H9 (cell line): ENCODE data around the gene CLCNKB. TPM values are rescaled to one million over a fixed set of nuclear protein-coding genes. Genes with fewer than 3 reads are reported as not detected.

ENCODE experiments used
- DNase-seq: peaks from one replicate; pipeline ENCODE4 v3.0.0-alpha.2; 2017
- H2AFZ ChIP-seq: one replicate; pipeline ENCODE4 v1.6.1; 2013; ENCODE audit warnings: mild to moderate bottlenecking, low read length, control low read depth, moderate library complexity
- H2AK5ac ChIP-seq: 2 replicates; pipeline ENCODE4 v1.6.1; 2013; ENCODE audit warnings: low read length, control low read depth, mixed read lengths; ENCODE audit not compliant: insufficient read length
- H2BK120ac ChIP-seq: one replicate; pipeline ENCODE4 v1.6.1; 2013; ENCODE audit warnings: low read depth, mild to moderate bottlenecking, low read length, control low read depth, inconsistent platforms; ENCODE audit not compliant: poor library complexity, severe bottlenecking
- H2BK12ac ChIP-seq: 2 replicates; pipeline ENCODE4 v1.6.1; 2013; ENCODE audit warnings: low read length, control low read depth, mixed read lengths, low read depth; ENCODE audit not compliant: insufficient read length
- H2BK15ac ChIP-seq: 2 replicates; pipeline ENCODE4 v1.6.1; 2013; ENCODE audit warnings: low read depth, low read length, control low read depth
- H2BK20ac ChIP-seq: one replicate; pipeline ENCODE4 v1.6.1; 2013; ENCODE audit warnings: low read depth, mild to moderate bottlenecking, low read length, control low read depth, inconsistent platforms; ENCODE audit not compliant: poor library complexity, severe bottlenecking
- H2BK5ac ChIP-seq: 2 replicates; pipeline ENCODE4 v1.6.1; 2013; ENCODE audit warnings: low read length, control low read depth, mixed read lengths; ENCODE audit not compliant: insufficient read length
- H3K14ac ChIP-seq: 2 replicates; pipeline ENCODE4 v1.6.1; 2013; ENCODE audit warnings: low read length, control low read depth; ENCODE audit not compliant: insufficient read depth
- H3K18ac ChIP-seq: 2 replicates; pipeline ENCODE4 v1.6.1; 2013; ENCODE audit warnings: low read depth, mild to moderate bottlenecking, mixed read lengths, low read length, control low read depth; ENCODE audit not compliant: insufficient read length
- H3K23ac ChIP-seq: 2 replicates; pipeline ENCODE4 v1.6.1; 2013; ENCODE audit warnings: low read length, control low read depth, mixed read lengths, low read depth; ENCODE audit not compliant: insufficient read length
- H3K23me2 ChIP-seq: 2 replicates; pipeline ENCODE4 v1.6.1; 2013; ENCODE audit warnings: low read depth, mild to moderate bottlenecking, mixed read lengths, low read length, control low read depth; ENCODE audit not compliant: insufficient read length, poor library complexity, severe bottlenecking
- H3K27ac ChIP-seq: 2 replicates; pipeline ENCODE4 v1.5.1; 2013; ENCODE audit warnings: low read length, control low read depth, mixed read lengths, low read depth; ENCODE audit not compliant: insufficient read length
- H3K27me3 ChIP-seq: 2 replicates; pipeline ENCODE4 v1.6.1; 2013; ENCODE audit warnings: low read length, control low read depth, inconsistent platforms; ENCODE audit not compliant: insufficient read depth
- H3K4ac ChIP-seq: 2 replicates; pipeline ENCODE4 v1.6.1; 2013; ENCODE audit warnings: low read depth, mild to moderate bottlenecking, control low read depth, inconsistent platforms, low read length, moderate library complexity
- H3K4me1 ChIP-seq: 2 replicates; pipeline ENCODE4 v1.6.1; 2013; ENCODE audit warnings: low read length, control low read depth, inconsistent platforms; ENCODE audit not compliant: insufficient read depth
- H3K4me2 ChIP-seq: 2 replicates; pipeline ENCODE4 v1.6.1; 2013; ENCODE audit warnings: low read length, control low read depth, mixed read lengths; ENCODE audit not compliant: insufficient read length, insufficient read depth
- H3K56ac ChIP-seq: 2 replicates; pipeline ENCODE4 v1.6.1; 2013; ENCODE audit warnings: low read depth, mild to moderate bottlenecking, mixed read lengths, low read length, control low read depth; ENCODE audit not compliant: insufficient read length
- H3K79me1 ChIP-seq: 2 replicates; pipeline ENCODE4 v1.6.1; 2013; ENCODE audit warnings: low read depth, mild to moderate bottlenecking, moderate library complexity, low read length, control low read depth, inconsistent platforms; ENCODE audit not compliant: insufficient read depth, poor library complexity, severe bottlenecking
- H3K79me2 ChIP-seq: 2 replicates; pipeline ENCODE4 v1.6.1; 2013; ENCODE audit warnings: low read length, control low read depth, inconsistent platforms; ENCODE audit not compliant: insufficient read depth
- H3K9ac ChIP-seq: 2 replicates; pipeline ENCODE4 v1.6.1; 2013; ENCODE audit warnings: low read length, control low read depth, mixed read lengths; ENCODE audit not compliant: insufficient read length; ENCODE audit errors: extremely low read depth
- H3K9me3 ChIP-seq: one replicate; pipeline ENCODE4 v1.6.1; 2013; ENCODE audit warnings: low read depth, low read length, inconsistent platforms; ENCODE audit not compliant: control insufficient read depth
- H3T11ph ChIP-seq: one replicate; pipeline ENCODE4 v1.6.1; 2013; ENCODE audit warnings: mild to moderate bottlenecking, low read length, control low read depth, inconsistent platforms
- H4K20me1 ChIP-seq: one replicate; pipeline ENCODE4 v1.6.1; 2013; ENCODE audit not compliant: control insufficient read depth, insufficient read length, insufficient read depth
- H4K5ac ChIP-seq: 2 replicates; pipeline ENCODE4 v1.6.1; 2013; ENCODE audit warnings: low read depth, mild to moderate bottlenecking, mixed read lengths, low read length, control low read depth; ENCODE audit not compliant: insufficient read length
- H4K8ac ChIP-seq: replicated peaks from 2 replicates; pipeline ENCODE4 v1.6.1; 2013; ENCODE audit warnings: low read length, control low read depth, mixed read lengths, low read depth; ENCODE audit not compliant: insufficient read length
- H4K91ac ChIP-seq: 2 replicates; pipeline ENCODE4 v1.6.1; 2013; ENCODE audit warnings: low read depth, mild to moderate bottlenecking, moderate library complexity, mixed read lengths, low read length, control low read depth; ENCODE audit not compliant: insufficient read length
- H3K27ac Mint-ChIP-seq, 3 experiments: 2 replicates in 2 of 3; 3 replicates in 1 of 3; pipeline ENCODE4 v1.8.0; 2020 to 2021; ENCODE audit warnings: mixed read lengths in 3 of 3, mild to moderate bottlenecking in 1 of 3, moderate library complexity in 1 of 3
- H3K27me3 Mint-ChIP-seq: 2 replicates; pipeline ENCODE4 v1.8.0; 2021; ENCODE audit warnings: low read depth, mild to moderate bottlenecking, moderate library complexity, mixed read lengths
- H3K36me3 Mint-ChIP-seq, 3 experiments: 2 replicates in 2 of 3; 3 replicates in 1 of 3; pipeline ENCODE4 v1.8.0; 2020 to 2021; ENCODE audit warnings: low read depth in 3 of 3, mixed read lengths in 3 of 3; ENCODE audit not compliant: insufficient read depth in 1 of 3
- H3K4me1 Mint-ChIP-seq, 2 experiments: 2 replicates each; pipeline ENCODE4 v1.8.0; 2020; ENCODE audit warnings: mixed read lengths in 2 of 2
- H3K4me3 Mint-ChIP-seq, 2 experiments: 2 replicates in 1 of 2; 3 replicates in 1 of 2; pipeline ENCODE4 v1.8.0; 2020 to 2021; ENCODE audit warnings: mild to moderate bottlenecking in 2 of 2, mixed read lengths in 2 of 2, moderate library complexity in 1 of 2
- H3K9me3 Mint-ChIP-seq, 2 experiments: 2 replicates in 1 of 2; 3 replicates in 1 of 2; pipeline ENCODE4 v1.8.0; 2020; ENCODE audit warnings: mild to moderate bottlenecking in 2 of 2, mixed read lengths in 2 of 2, moderate library complexity in 1 of 2
- CTCF ChIP-seq: fragments of 200-600 bp; sonication (generic); conservative IDR thresholded peaks from 3 replicates; pipeline ENCODE4 v1.8.0; 2021; ENCODE audit warnings: antibody characterized with exemption, mild to moderate bottlenecking
- WGBS: extraction: QIAGEN DNeasy Blood & Tissue Kit; methylation state at CpG from one replicate; pipeline ENCODE4 v1.1.7; 2013; ENCODE audit warnings: missing lambda C conversion rate, low lambda C conversion rate, mixed read lengths; ENCODE audit not compliant: insufficient read length; ENCODE audit errors: extremely low coverage; 5-methylcytosine and 5-hydroxymethylcytosine counted together
- total RNA-seq: library from RNA; stranded (reverse); gene quantifications from 2 replicates; pipeline ENCODE4 v1.2.1, GENCODE V29; 2021

The CLCNKB gene
- total RNA-seq, 1 experiment from 2014 or later: 1.7 TPM

GRCh38 chr1:16092923-16093511, 49.4 kb downstream of the CLCNKB start:
- Mint-ChIP-seq H3K27ac (no peak overlapping the region; a peak in 1 of 7 replicates), H3K4me1 (peaks cover 12 to 30% of the 10 kb centered on the region in 2 experiments), H3K27me3 (peaks cover 11% of the 10 kb centered on the region), H3K36me3 (no peaks in the 10 kb centered on the region), H3K4me3 (no peak overlapping the region), H3K9me3 (no peaks in the 10 kb centered on the region)
- no peak overlapping the region for H3K14ac ChIP-seq
- H3K56ac ChIP-seq: no peak overlapping the region
- no peak for DNase-seq
- no peaks in the 10 kb centered on the region; the same call in 1 of the 2 replicates for H3K27me3 ChIP-seq
- no peak overlapping the region for H3K23ac ChIP-seq
- H2BK5ac ChIP-seq: no peak overlapping the region
- H2BK120ac ChIP-seq: no peak overlapping the region
- no peak overlapping the region for H3K27ac ChIP-seq
- H4K5ac ChIP-seq: no peak overlapping the region
- H3K23me2 ChIP-seq: no peaks in the 10 kb centered on the region
- no peak overlapping the region for H3K9ac ChIP-seq
- TF ChIP-seq CTCF: no peak
- H4K91ac ChIP-seq: no peak overlapping the region
- H3K79me2 ChIP-seq: no peaks in the 10 kb centered on the region
- no peak overlapping the region for H3K4me2 ChIP-seq
- no peaks in the 10 kb centered on the region for H3K4me1 ChIP-seq
- no CpG with 5 or more reads among the region's 9 CpGs for WGBS
- no peak overlapping the region for H3K18ac ChIP-seq
- no peak overlapping the region for H4K8ac ChIP-seq
- H3T11ph ChIP-seq: no peak overlapping the region
- no peak overlapping the region for H2BK15ac ChIP-seq
- no peak overlapping the region for H2BK12ac ChIP-seq
- no peaks in the 10 kb centered on the region for H4K20me1 ChIP-seq
- no peaks in the 10 kb centered on the region for H3K9me3 ChIP-seq
- no peaks in the 10 kb centered on the region for H3K79me1 ChIP-seq
- no peak overlapping the region for H2BK20ac ChIP-seq
- H2AFZ ChIP-seq: no peak overlapping the region
- no peak overlapping the region for H3K4ac ChIP-seq
- no peak overlapping the region for H2AK5ac ChIP-seq
